CD1c-positive myeloid dendritic cell (primary cell): Measurements from ENCODE around the gene MYDGF.

Experiments
- DNase-seq: peaks from one replicate; pipeline ENCODE4 v3.0.0-alpha.2; 2016; ENCODE audit errors: extremely low spot score

The MYDGF gene

DNA sequence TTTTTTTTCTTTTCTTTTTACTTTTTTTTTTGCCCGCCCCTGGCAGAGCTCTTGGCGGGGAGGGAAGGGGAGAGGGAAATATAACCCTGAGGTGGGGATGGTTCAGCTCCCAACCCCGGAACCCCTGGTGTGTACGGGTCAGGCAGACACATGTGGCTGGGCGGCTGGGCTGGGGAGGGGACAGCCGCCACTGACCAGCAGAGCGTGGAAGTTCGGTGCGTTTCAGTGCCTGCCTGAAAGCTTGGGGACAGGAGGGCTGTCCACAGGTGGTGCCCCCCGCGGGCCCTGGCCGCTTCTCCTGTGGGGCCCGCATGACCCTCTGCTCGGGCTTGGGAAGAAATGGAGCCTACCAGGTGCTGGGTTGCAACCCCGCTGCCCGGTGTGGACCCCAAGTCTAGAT, 5.2 kb upstream of the MYDGF start:
- no peak for DNase-seq

DNA sequence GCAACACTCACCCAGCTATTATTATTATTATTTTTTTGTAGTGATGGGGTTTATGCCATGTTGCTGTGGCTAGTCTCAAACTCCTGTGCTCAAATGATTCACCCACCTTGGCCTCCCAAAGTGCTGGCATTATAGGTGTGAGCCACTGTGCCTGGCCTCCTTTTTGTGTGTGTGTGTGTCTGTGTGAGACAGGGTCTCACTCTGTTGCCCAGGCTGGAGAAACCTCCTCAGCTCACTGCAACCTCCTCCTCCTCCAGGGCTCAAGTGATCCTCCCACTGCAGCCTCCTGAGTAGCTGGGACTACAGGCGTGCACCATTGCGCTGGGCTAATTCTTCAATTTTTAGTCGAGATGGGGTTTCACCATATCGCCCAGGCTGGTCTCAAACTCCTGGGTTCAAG, 3.6 kb upstream of the MYDGF start:
- DNase-seq, result no peak

DNA sequence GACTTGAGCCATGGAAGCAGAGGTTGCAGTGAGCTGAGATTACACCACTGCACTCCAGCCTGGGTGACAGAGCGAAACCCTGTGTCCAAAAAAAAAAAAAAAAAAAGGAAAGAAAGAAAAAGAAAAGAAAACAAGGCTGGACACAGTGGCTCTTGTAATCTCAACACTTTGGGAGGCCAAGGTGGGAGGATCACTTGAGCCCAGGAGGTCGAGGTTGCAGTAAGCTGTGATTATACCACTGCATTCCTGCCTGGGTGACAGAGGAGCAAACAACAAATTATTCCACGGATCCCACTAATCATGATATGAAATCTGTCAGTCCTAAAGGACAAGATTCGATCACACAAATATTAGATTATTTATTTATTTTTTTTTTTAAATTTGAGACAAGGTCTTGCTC, 3.1 kb upstream of the MYDGF start:
- DNase-seq, result no peak

- DNase-seq, result no peak
Observed at GRCh38 chr19:4671185-4671851, 1.2 kb upstream of the MYDGF start.

GRCh38 chr19:4664642-4665041, 5.5 kb downstream of the MYDGF start:
- no peak for DNase-seq

GRCh38 chr19:4662812-4663211, 7.3 kb downstream of the MYDGF start:
- no peak for DNase-seq

- no peak for DNase-seq
Observed at GRCh38 chr19:4662020-4662695, 8.0 kb downstream of the MYDGF start.

- DNase-seq, result no peak
Observed at GRCh38 chr19:4660993-4661392, 9.1 kb downstream of the MYDGF start.

DNA sequence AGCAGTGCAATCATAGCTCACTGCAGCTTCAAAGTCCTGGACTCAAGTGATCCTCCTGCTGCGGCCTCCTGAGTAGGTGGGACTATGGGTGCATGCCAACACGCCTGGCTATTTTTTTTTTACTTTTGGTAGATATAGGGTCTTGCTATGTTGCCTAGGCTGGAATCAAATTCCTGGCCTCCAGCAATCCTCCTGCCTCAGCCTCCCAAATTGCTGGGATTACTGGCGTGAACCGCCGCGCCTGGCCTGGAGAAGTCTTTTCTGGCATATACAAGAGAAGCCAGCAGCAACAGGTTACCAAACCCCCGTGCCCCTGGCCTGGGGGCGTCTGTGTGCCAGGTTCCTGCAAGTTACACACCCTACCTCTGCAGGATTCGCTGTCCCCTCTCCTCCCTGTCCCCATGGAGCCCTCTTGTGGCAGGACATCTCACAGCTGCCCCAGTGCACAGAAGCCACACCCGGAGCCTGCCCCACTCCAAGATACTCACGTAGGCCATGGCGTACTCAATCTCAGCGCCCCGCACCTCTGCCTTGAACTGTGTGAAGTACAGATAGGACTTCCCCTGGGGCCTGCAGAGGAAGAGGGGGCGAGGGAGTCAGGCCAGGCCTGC, 9.9 kb downstream of the MYDGF start:
- DNase-seq, result peak; percentile 26

DNA sequence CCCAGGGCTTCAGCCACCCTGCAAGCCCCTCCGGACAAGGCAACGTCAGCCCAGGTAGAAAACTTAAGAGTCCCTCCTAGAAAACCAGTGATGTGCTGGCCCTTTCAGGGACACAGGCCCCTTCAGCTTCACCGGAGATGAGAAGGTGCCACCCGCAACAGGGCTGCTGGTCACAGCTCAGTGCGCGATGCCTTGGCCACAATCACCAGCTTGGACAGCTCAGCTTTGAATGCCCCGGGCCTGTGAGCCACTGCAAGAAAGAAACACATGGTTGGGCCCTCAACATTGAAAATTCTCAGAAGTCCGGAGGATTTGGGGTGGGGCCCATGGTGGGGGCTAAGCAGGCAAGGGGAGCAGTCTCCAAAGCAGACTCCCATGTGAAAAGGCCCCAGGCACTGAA, 12.3 kb downstream of the MYDGF start:
- no peak for DNase-seq

DNA sequence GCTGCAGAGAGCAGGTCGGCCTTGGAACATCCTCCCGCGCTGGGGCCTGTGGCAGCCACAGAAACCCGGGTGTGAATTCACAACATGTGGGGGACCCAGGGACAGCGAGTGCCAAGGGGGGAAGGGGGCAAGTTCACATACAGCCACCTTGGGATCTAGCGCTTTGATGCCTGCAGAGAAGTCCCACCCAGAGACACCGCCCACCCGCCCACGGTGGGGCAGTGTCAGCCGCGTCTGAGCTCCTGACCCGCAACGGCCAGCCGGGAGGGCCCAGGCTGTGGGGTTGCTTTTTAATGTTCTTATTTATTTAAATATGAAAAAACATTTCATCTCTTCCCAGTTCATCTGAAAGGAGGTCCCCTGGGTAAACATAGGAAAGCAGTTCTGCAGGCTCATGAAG, 12.9 kb downstream of the MYDGF start:
- DNase-seq, result no peak

DNA sequence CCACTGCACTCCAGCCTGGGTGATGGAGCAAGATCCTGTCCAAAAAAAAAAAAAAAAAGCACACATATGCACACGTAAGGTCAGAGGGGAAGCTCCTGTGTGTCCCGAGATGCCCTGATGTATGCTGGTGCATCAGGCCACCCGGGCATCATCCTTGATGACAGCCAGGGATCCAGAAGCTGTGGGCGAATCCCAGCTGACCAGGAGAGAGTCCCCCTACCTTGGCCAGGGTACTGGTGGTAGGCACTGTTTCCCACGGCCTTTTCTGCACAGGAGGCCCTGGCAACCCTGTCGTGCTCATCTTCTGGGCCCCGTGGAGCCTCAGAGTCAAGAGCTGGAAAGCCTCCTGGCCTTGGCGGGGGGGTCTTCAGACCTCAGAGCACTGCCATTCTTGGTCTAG, 14.0 kb downstream of the MYDGF start:
- DNase-seq, result no peak

DNA sequence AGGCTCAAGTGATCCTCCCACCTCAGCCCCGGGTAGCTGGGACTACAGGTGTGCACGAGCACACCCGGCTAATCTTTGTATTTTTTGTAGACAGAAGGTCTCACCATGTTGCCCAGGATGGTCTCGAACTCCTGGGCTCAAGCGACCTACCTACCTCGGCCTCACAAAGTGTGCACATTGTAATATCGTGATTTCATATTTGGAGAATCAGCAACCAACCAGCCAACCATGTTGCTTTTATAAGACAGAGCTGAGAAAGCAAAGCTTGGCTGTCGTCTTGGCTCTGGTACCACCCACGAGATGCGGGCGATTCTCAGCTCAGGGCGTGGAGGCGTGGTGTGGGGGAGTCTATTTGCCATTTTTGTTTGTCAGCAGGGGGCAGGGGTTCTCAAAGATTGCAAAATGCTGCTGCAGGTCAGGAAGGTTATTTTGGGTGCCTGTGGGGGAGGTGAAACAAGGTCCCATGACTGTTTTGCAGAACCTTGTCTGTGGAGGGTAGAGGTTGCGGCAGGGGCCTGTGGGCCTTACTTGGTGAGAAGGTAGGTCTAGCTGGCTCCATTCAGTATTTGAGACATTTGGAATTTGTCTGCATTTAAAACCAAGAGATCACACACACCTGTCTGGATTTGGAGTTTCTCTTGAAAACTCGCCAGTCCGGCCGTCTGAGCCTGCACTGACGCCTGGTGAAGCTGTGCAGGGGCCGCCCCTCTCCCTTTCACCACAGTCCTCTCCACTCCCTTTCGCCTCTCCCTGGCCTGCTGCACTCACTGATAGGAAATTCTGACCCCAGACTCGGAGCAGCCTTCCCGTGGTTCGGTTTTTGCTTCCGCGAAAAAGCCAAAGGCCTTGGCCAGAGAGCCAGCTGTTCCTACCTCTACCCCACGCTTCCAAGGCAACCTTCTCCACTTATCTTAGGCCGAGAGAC, 15.4 kb downstream of the MYDGF start:
- DNase-seq, result peak; percentile 63

DNA sequence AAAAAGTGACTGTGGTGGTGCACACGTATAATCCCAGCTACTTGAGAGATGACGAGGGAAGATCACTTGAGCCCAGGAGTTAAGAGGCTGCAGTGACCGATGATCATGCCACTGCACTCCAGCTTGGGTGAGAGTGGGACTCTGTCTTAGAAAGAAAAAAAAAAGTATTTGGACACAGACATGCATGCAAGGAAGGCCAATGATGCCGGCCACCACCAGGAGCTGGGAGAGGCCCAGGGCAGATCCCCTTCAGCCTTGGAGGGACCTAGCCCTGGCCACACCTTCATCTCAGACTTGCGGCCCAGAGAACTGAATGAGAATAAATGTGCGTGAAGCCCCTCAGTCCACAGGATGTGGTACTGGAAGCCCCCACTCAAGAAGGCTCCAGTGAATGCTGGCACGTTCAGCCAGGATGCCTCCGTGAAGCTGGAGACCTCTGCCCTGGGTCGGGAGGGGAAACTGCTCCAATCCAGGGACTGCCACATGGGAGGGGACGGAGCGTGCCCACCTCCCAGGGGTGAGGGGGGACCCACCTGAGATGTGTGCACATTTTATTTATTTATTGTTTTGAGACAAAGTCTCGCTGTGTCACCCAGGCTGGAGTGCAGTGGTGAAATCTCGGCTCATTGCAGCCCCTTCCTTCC, 16.2 kb downstream of the MYDGF start:
- DNase-seq, result no peak

DNA sequence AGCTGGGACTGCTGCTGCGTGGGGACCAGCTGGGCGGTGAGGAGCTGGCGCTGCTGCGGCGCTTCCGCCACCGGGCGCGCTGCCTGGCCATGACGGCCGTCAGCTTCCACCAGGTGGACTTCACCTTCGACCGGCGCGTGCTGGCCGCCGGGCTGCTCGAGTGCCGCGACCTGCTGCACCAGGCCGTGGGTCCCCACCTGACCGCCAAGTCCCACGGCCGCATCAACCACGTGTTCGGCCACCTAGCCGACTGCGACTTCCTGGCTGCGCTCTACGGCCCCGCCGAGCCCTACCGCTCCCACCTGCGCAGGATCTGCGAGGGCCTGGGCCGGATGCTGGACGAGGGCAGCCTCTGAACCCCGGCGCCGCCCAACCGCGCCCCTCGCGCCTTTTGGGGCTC, 18.1 kb downstream of the MYDGF start:
- DNase-seq, result no peak

- no peak for DNase-seq
Observed at GRCh38 chr19:4650159-4650558, 20.0 kb downstream of the MYDGF start.

DNA sequence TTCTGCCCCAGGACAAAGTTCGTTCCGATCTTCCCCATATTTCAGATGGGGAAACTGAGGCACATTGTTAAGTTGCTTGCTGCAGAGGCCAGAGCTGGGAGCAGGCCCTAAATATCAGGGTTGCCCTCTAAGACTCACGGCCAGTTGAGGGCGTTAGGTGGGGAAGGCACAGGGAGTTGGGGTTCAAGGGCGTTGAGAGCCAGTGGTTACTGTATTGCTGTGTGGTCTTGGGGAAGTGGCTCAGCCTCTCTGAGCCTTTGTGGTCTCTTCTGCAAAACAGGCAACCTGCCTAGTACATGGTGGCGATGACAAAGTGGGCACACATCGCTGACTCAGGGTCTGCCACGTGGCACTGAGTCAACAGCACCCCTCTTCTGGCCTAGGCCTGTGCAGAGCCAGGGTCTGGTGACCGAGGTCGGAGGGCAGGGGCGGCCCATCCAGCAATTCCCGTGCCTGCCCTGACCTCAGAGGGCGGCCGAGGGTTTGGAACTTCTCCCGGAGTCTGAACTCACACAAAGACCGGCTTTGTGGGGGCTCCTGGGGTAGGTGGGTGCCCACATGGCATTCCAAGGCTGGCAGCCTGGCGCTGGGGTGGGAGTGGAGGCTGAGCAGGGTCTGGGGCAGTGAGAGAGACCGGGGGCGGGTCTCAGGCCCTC, 20.6 kb downstream of the MYDGF start:
- DNase-seq, result no peak

DNA sequence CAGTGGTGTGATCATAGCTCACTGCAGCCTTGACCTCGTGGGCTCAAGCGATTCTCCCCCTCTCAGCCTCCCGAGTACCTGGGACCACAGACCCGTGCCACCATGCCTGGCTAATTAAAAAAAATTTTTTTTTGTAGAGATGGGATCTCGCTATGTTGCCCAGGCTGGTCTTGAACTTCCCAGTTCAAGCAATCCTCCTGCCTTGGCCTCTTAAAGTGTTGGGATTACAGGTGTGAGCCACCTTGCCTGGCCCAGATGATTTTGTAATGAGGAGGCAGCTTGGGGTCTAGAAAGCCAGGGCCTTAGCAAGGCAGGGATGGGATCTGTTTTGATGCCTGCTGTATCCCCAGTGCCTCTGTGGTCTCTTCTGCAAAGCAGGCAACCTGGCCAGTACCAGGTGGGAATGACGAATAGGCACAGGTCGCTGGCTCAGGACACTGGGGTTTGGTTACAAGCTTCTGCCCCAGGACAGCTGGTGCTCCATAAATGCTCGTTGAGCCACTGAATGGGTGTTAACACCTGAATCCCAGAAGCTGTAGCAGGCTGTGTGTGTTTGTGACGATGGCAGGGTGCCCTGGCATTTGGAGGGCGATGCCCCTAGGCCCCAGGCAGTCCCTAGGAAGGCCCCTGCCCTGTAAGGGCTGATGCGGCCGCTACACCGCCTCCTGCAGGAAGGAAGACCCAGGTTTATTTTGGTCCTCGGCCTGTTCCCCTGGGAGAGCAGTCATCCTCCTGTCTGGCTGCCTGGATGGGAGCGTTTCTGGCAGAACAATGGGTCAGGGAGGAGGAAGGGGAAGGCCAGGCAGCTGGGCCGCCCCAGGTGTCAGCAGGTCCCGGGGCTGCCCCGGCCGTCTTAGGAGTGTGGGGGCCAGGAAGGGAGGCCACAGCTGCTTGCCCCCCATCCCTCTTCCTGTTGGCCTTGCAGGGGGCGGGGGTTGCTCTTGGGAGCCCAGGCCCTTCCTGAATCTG, 22.2 kb downstream of the MYDGF start:
- DNase-seq, result no peak

GRCh38 chr19:4645718-4646117, 24.4 kb downstream of the MYDGF start:
- DNase-seq, result no peak

GRCh38 chr19:4642625-4643024, 27.5 kb downstream of the MYDGF start:
- DNase-seq, result no peak
